ENCODE data around the gene MYO15B.

DNA sequence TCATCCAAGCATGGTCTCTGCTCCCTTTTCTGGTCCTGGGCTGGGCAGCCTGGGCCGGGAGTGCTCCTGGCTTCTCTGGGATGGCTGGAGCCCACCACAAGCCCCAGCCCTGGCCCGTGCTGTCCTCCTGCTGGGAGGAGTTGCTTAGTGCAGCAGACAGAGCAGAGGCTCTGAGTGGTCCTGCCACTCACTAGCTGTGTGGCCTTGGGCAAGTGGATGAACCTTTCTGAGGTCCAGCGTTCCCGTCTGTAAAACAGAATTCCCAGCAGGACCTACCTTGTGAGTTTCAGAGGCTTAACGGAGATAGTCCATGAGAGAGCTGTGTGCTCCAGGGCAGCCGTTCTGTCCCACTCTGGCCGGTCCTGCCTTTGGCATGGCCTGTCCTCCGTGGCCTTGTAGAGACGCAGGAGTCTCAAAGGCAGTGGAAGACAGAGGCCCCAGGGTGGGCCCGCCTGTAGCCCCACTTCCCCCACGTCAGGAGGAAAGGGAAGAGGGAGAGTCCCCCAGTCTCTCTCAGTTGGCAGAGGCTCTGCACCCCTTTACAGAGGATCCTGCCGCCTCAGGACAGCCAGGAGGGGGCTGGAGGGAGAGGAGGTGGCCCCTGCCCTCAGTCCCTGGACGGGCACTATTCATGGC lies 7.8 kb downstream of the MYO15B start:
- TF ChIP-seq, protein P1, sequence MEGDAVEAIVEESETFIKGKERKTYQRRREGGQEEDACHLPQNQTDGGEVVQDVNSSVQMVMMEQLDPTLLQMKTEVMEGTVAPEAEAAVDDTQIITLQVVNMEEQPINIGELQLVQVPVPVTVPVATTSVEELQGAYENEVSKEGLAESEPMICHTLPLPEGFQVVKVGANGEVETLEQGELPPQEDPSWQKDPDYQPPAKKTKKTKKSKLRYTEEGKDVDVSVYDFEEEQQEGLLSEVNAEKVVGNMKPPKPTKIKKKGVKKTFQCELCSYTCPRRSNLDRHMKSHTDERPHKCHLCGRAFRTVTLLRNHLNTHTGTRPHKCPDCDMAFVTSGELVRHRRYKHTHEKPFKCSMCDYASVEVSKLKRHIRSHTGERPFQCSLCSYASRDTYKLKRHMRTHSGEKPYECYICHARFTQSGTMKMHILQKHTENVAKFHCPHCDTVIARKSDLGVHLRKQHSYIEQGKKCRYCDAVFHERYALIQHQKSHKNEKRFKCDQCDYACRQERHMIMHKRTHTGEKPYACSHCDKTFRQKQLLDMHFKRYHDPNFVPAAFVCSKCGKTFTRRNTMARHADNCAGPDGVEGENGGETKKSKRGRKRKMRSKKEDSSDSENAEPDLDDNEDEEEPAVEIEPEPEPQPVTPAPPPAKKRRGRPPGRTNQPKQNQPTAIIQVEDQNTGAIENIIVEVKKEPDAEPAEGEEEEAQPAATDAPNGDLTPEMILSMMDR (conservative IDR thresholded peaks at IDR 0.05 in 1 of 2, IDR thresholded peaks at IDR 0.05 in 1 of 2; ENCODE audit: low read depth in 1 of 2, low read length in 2 of 2), result no peak
- TF ChIP-seq EZH2 (IDR thresholded peaks at IDR 0.05; ENCODE audit: low read length, missing control alignments), result no peak
